ENCODE measurements around the gene PDE5A. TPM values are rescaled to one million over a fixed set of nuclear protein-coding genes. Genes with fewer than 3 reads are reported as not detected.

PDE5A gene
- total and polyA plus RNA-seq, 2 donors (not counting 3 experiments of a cell fraction or from before 2014, with no cell fraction given): 0.73 to 2.3 TPM

DNA sequence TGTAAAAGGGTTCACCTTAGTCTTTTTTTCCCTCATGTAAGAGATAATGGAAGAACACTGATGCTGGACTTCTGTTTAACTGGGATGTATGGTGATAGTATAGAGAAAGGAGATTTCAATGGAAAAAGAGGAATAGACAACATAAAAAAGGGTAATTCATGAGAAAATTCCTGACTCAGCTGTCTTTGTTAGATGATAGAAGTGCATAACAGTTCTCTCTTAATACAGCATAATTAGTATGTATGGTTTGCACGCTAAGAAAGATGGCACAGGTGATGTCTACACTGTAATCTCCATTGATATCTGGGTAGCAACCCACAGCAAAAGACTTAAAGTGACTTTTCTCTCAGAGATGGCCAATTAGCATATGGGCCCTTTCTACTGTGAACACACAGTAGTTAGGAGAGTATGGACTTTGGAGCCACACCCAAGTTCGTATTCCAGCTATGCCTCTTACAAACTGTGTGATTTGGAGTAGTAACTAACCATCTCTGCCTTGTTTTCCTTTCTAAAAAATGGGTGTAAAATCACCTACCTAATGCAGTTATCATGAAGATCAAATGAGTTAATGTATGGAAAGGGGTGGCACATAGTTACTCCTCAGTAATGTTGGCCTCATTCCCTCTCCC, 149.3 kb downstream of the PDE5A start:
- H4K20me1 ChIP-seq (replicated peaks; ENCODE audit: control insufficient read depth, extremely low read depth, insufficient read depth, low read length): no peaks in the 10 kb centered on the region
- no peaks in the 10 kb centered on the region for H3K9me3 ChIP-seq (replicated peaks; ENCODE audit: control insufficient read depth, insufficient read depth, low read length)
- POLR2A ChIA-PET: no interaction called here
- no peak overlapping the region for H3K27ac ChIP-seq (ENCODE audit: insufficient read depth, low read depth, low read length)
- no peaks in the 10 kb centered on the region for H3K27me3 ChIP-seq (ENCODE audit: control insufficient read depth in 2 of 2, insufficient read depth in 2 of 2, low read length in 2 of 2)
- no peak for FAIRE-seq
- BruUV-seq (replicated peaks): no TSS peak
- H3K4me3 ChIP-seq (replicated peaks in 1 of 3; ENCODE audit: insufficient read depth in 1 of 3, low read depth in 1 of 3, low read length in 3 of 3): no peak overlapping the region
- no peak overlapping the region for H3K4me2 ChIP-seq (ENCODE audit: insufficient read depth, low read length)
- peaks cover 0 to 2% of the 10 kb centered on the region in 2 experiments for H3K36me3 ChIP-seq (ENCODE audit: control insufficient read depth in 2 of 2, extremely low read depth in 1 of 2, insufficient read depth in 2 of 2, low read length in 2 of 2)
- no peaks in the 10 kb centered on the region for H3K4me1 ChIP-seq (ENCODE audit: control insufficient read depth, extremely low read depth, insufficient read depth, low read length)
- no peak overlapping the region for H3K9ac ChIP-seq (replicated peaks; ENCODE audit: extremely low read depth, insufficient read depth, low read length)
- DNase-seq (ENCODE audit: low read depth, low spot score): no peak
- H2AFZ ChIP-seq (ENCODE audit: low read depth, low read length): no peak overlapping the region
- no peak for TF ChIP-seq JUN (IDR thresholded peaks at IDR 0.05; ENCODE audit: borderline replicate concordance, insufficient read depth, insufficient read length, low read depth)
- no peak for TF ChIP-seq FOS (IDR thresholded peaks at IDR 0.05; ENCODE audit: borderline replicate concordance, insufficient read depth, low read length)
- no peak for TF ChIP-seq GATA2 (IDR thresholded peaks at IDR 0.05; ENCODE audit: insufficient read depth, insufficient read length, low read depth, low read length)
- TF ChIP-seq, protein P1, sequence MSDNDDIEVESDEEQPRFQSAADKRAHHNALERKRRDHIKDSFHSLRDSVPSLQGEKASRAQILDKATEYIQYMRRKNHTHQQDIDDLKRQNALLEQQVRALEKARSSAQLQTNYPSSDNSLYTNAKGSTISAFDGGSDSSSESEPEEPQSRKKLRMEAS (IDR thresholded peaks at IDR 0.05; ENCODE audit: insufficient read depth, insufficient read length): no peak
- no peak for TF ChIP-seq MYC (IDR thresholded peaks at IDR 0.05; ENCODE audit: low read depth, low read length)
- TF ChIP-seq, protein P2, sequence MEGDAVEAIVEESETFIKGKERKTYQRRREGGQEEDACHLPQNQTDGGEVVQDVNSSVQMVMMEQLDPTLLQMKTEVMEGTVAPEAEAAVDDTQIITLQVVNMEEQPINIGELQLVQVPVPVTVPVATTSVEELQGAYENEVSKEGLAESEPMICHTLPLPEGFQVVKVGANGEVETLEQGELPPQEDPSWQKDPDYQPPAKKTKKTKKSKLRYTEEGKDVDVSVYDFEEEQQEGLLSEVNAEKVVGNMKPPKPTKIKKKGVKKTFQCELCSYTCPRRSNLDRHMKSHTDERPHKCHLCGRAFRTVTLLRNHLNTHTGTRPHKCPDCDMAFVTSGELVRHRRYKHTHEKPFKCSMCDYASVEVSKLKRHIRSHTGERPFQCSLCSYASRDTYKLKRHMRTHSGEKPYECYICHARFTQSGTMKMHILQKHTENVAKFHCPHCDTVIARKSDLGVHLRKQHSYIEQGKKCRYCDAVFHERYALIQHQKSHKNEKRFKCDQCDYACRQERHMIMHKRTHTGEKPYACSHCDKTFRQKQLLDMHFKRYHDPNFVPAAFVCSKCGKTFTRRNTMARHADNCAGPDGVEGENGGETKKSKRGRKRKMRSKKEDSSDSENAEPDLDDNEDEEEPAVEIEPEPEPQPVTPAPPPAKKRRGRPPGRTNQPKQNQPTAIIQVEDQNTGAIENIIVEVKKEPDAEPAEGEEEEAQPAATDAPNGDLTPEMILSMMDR (IDR thresholded peaks at IDR 0.05; ENCODE audit: extremely low read depth in 1 of 2, insufficient read depth in 1 of 2, low read depth in 1 of 2, low read length in 2 of 2): no peak
- TF ChIP-seq EZH2 (IDR thresholded peaks at IDR 0.05; ENCODE audit: borderline replicate concordance, low read depth, low read length, severe bottlenecking): no peak
- no peak for TF ChIP-seq POLR2A (IDR thresholded peaks at IDR 0.05; ENCODE audit: low read depth, low read length)
- no peak for TF ChIP-seq POLR2AphosphoS5 (IDR thresholded peaks at IDR 0.05; ENCODE audit: insufficient read depth, low read depth, low read length)
- dilution Hi-C loops (cut with MboI; ENCODE audit: extremely low pct_ligation_motif_present, low sequenced_read_pairs) (no loop called here), intact Hi-C loops (cut with micrococcal nuclease) (no loop called here)
- no peaks in the 10 kb centered on the region for H3K9me1 ChIP-seq (replicated peaks; ENCODE audit: control insufficient read depth, extremely low read depth, insufficient read depth, low read length)
- CTCF ChIA-PET: no interaction called here
- no peaks in the 10 kb centered on the region for H3K79me2 ChIP-seq (ENCODE audit: control insufficient read depth, insufficient read depth, low read length)
